Fibroblast of pulmonary artery (primary cell): ENCODE measurements around the gene SNX33.
"Not testable (repeated sequence)": the region's sequence is repeated elsewhere in the genome, so short reads cannot be mapped to it uniquely, and the experiment has no call there.

Source experiments
- DNase-seq: peaks from one replicate; pipeline ENCODE4 v3.0.0-alpha.2; 2010; ENCODE audit warnings: low read depth
- H3K4me3 ChIP-seq: replicated peaks from 2 replicates; pipeline ENCODE4 v1.5.1; 2011; ENCODE audit warnings: low read depth, mild to moderate bottlenecking, control low read depth, low read length, moderate library complexity
- CTCF ChIP-seq: IDR thresholded peaks from 2 replicates; pipeline ENCODE4 v1.5.1; 2011; ENCODE audit warnings: mild to moderate bottlenecking, control low read depth, low read length, inconsistent platforms; ENCODE audit errors: missing control alignments

The SNX33 gene

DNA sequence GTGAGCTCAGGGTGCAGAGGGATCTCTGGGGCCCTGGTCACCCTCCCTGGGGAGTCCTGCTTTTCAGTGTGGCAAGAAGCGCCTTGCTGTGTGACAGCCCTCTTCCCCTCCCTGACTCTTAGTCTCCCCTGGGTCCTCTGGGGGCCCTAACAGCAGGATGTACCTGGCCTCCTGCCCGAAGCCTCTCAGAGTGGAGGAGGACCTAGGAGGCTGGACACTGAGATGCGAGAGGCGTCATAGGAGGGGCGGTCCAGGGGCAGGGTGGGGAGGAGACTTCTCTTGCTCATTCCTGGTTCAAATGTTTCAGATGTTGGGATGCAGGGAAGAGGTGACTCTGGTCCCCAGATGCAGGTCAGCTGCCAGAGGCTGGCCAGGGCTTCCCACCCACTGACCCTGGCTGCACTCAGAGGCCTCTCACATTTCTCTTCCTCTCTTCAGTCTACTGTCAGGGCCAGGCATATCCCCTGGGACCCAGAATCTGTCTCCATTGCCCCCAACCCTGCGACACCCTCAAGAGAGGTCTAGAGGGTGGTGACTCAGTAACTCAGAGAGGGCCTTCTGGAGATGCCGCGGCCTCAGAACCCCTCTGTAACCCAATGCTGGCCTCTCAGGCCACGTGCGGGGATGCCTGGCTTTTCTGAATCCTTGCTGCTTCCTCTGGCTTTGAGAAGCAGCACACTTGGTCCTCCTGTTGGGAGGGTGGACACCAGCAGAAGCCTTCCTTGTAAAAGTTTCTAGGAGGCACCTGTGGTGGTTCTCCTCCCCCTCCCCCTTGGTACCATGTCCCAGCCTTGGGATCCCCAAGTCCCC is 25.9 kb downstream of the SNX33 start:
- peak; percentile 88 for DNase-seq
- no peak overlapping the region for H3K4me3 ChIP-seq
- no peak for TF ChIP-seq CTCF

DNA sequence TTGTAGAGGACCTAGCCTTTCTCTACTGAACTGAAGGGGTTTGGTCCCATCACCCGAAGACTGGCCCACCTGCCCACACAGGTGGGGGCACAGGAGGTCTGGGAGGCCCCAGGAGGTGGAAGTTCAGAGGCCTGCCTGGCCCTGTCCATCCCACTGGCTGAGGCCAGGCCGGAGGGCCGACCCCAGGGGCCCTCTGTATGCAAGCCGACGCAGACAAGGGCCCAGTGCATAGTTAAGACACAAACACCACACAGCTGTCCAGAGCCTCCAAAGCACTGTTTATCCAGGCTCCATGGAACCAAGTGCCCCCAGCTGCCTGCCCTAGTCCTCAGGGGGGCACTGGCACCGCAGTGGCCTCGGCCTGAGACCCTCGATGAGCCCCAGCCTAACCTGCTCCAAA is 26.7 kb downstream of the SNX33 start:
- DNase-seq = no peak
- TF ChIP-seq CTCF = no peak

GRCh38 chr15:75675579-75676404 is 28.1 kb downstream of the SNX33 start:
- H3K4me3 ChIP-seq = no peak overlapping the region
- TF ChIP-seq CTCF = no peak
- no peak for DNase-seq

More for the DNA sequence above, 26.7 kb downstream of the SNX33 start:
- no peak overlapping the region for H3K4me3 ChIP-seq

GRCh38 chr15:75676688-75677464 is 29.2 kb downstream of the SNX33 start:
- no peak for DNase-seq
- H3K4me3 ChIP-seq = no peak overlapping the region
- no peak for TF ChIP-seq CTCF

- no peak for TF ChIP-seq CTCF
- H3K4me3 ChIP-seq = no peak overlapping the region
Observed at GRCh38 chr15:75677465-75678323, 30.0 kb downstream of the SNX33 start.

GRCh38 chr15:75678324-75678690 is 30.6 kb downstream of the SNX33 start:
- H3K4me3 ChIP-seq, DNase-seq: not testable (repeated sequence)

More at GRCh38 chr15:75677465-75678323, 30.0 kb downstream of the SNX33 start:
- DNase-seq = no peak
